Retinal pigment epithelial cell (primary cell): ENCODE measurements around the gene NCEH1.

ENCODE experiments used
- DNase-seq: peaks from one replicate; pipeline ENCODE4 v3.0.0-alpha.2; 2010; ENCODE audit warnings: low read depth
- H3K4me3 ChIP-seq: 2 replicates; pipeline ENCODE4 v1.5.1; 2011; ENCODE audit warnings: mild to moderate bottlenecking, low read length, control low read depth, moderate library complexity
- TF ChIP-seq, protein P1 (sequence below): conservative IDR thresholded peaks from 2 replicates; pipeline ENCODE4 v1.5.1; 2011; ENCODE audit warnings: low read depth, low read length, control low read depth, inconsistent platforms

NCEH1 gene

DNA sequence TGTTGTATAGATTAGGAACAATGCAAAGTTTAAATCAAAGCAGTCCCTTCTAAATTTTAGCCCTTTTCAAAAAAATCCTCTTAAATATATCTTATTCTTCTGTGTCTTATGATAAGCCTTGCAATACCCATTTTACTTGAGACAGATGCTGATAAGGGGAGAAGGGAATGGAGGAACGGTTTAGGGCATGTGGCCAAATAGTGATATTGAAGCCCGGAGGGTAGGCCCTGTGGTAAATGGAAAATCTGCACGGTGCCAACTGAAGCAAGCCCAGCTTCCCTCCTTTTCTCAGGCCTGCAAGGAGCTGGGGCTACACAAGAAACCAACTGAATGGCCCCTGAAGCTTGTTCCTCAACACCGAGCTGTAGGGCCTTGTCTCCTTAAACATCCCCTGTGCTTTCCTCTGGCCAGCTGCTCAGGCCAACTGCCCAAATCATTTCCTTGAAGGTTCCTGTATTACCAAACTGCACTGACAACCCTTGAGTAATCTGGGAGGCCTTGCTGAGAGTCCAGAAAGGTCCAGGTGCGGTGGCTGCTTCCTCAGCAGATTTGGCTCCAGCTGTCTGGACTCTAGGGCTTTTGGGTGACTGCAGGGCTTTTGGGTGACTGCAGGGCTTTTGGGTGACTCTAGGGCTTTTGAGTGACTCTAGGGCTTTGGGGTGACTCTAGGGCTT lies 67.2 kb downstream of the NCEH1 start:
- TF ChIP-seq, protein P1, sequence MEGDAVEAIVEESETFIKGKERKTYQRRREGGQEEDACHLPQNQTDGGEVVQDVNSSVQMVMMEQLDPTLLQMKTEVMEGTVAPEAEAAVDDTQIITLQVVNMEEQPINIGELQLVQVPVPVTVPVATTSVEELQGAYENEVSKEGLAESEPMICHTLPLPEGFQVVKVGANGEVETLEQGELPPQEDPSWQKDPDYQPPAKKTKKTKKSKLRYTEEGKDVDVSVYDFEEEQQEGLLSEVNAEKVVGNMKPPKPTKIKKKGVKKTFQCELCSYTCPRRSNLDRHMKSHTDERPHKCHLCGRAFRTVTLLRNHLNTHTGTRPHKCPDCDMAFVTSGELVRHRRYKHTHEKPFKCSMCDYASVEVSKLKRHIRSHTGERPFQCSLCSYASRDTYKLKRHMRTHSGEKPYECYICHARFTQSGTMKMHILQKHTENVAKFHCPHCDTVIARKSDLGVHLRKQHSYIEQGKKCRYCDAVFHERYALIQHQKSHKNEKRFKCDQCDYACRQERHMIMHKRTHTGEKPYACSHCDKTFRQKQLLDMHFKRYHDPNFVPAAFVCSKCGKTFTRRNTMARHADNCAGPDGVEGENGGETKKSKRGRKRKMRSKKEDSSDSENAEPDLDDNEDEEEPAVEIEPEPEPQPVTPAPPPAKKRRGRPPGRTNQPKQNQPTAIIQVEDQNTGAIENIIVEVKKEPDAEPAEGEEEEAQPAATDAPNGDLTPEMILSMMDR = no peak
- H3K4me3 ChIP-seq = no peak overlapping the region
- no peak for DNase-seq

DNA sequence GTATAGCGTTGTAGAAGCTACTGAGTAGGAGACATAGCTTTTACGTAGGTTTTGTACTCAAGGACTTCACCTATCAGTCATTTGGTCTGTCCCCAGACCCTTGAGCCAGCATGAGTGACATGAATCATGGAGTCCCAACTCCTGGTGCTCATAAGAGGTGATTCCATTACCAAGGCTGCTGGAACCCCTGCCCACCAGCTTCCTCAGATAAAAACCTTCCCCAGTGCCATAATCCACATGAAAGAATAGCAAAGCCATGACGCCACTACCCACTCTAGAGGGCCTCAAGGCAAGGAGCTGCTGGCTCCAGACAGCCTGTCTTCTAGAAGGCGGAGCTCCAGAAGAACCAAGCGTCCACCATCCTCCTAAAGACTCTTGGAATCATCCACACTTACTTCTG lies 69.6 kb downstream of the NCEH1 start:
- no peak overlapping the region for H3K4me3 ChIP-seq
- no peak for DNase-seq
- TF ChIP-seq, protein P1 = no peak

DNA sequence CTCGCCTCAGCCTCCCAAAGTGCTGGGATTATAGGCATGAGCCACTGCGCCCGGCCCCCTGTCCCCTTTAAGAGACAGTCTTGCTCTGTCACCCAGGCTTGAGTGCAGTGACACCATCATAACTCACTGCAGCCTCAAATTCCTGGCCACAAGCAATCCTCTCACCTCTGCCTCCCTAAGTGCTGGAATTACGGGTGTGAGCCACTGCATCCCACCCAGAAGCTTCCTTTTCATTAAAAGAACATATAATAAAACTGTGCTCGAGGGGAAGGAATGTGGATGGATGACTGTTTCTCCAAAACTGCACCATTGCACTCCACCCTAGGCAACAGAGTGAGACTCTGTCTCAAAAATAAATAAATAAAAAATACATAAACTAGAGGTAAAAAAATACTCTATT lies 70.1 kb downstream of the NCEH1 start:
- TF ChIP-seq, protein P1 = no peak
- no peak for DNase-seq
- no peak overlapping the region for H3K4me3 ChIP-seq

DNA sequence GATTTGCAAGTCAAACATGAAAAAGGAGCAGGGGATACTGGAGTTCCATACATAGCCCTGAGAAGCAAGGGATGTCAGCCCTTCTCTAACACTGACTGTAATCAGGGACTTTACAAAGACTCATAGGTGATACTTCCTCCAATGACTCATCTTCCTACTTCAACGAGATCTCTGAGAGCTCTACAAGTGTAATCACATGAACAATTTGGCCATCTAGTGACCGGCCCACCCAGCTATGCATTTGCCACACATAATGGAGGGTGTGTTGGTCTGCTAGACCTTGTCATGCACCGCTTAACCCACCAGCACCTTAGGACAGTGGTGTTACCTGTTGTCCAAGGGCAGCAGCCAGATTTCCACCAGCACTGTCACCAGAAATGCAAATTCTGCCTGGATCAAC lies 75.3 kb downstream of the NCEH1 start:
- no peak for DNase-seq
- no peak overlapping the region for H3K4me3 ChIP-seq
- TF ChIP-seq, protein P1 = no peak

DNA sequence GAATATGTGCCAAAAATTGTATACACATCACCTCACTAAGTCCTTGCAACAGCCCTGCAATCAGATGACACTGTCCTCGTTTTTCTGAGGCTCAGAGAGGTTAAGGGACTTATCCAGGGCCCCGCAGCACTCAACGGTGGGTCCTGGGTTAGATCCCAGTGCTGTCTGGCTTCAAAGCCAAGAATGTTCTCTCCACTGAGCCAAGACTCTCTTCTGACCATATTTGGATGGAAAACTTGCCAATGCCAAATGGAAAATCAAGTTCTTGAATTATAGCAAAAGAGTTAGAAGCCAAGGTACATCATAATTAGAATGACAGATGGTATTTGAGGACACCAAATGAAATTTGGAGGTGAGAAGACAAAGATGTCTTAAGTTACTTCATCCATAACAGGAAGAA lies 75.9 kb downstream of the NCEH1 start:
- DNase-seq = no peak
- H3K4me3 ChIP-seq = no peak overlapping the region
- TF ChIP-seq, protein P1 = no peak

DNA sequence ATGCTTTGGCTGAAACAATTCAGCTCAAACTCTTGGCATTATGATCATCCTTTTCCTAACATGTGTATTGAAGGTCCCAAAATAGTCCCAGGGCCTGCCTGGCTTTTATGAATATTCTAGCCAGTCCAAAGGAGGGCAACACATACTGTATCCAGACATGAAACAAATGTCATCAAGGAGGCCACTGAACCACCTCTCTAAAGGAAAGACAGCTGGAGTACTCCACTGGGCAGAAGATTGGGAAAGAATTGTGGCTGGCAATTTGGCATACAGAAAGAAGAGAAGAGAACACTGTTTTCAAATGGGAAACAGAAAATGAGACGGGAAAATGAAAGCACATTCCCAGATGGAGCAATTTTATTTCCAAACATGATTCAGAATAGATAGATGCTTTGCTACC lies 80.6 kb downstream of the NCEH1 start:
- no peak overlapping the region for H3K4me3 ChIP-seq
- DNase-seq = no peak
- TF ChIP-seq, protein P1 = no peak

DNA sequence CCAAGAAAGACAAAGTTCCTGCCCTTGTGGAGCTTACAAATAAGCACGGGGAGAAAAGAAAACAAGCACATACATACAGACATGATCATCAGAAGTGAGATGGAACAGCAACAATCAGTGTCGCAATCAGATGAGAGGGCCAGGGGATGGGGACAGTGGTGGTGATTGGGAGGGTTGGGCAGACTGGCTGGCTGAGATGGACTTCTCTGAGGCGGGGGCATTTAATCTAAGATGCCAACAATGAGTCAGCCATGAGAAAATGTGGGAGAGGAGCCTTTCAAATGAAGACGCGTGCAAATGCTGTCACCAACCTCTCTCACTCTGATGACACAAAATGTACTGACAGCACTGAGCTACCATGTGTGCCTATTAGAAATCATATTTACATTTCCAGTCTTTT lies 81.4 kb downstream of the NCEH1 start:
- TF ChIP-seq, protein P1 = no peak
- H3K4me3 ChIP-seq = no peak overlapping the region
- no peak for DNase-seq
